Smooth muscle cell (in vitro differentiated cells): Measurements from ENCODE around the gene TRIM65. TPM values are rescaled to one million over a fixed set of nuclear protein-coding genes. Genes with fewer than 3 reads are reported as not detected.

Experiments
- DNase-seq: peaks from one replicate; lab custom pipeline; 2025; ENCODE audit not compliant: unreplicated experiment; lab: John Stamatoyannopoulos, UW
- H2AFZ ChIP-seq: fragments of 200-600 bp; sonication (generic); 2 replicates; pipeline ENCODE4 v1.6.0; 2016; ENCODE audit warnings: antibody characterized with exemption, low read depth, mild to moderate bottlenecking
- H3F3A ChIP-seq: fragments of 200-600 bp; sonication (generic); 2 replicates; pipeline ENCODE4 v1.6.0; 2017; ENCODE audit warnings: antibody characterized with exemption, low read depth
- H3K27ac ChIP-seq: fragments of 200-600 bp; sonication (generic); 2 replicates; pipeline ENCODE4 v1.5.1; 2016; ENCODE audit warnings: low read depth, mild to moderate bottlenecking
- H3K27me3 ChIP-seq: fragments of 200-600 bp; sonication (generic); 2 replicates; pipeline ENCODE4 v1.6.1; 2016; ENCODE audit warnings: low read depth, mild to moderate bottlenecking
- H3K36me3 ChIP-seq: fragments of 200-600 bp; sonication (generic); 2 replicates; pipeline ENCODE4 v1.5.1; 2016; ENCODE audit warnings: low read depth
- H3K4me1 ChIP-seq: fragments of 200-600 bp; sonication (generic); 2 replicates; pipeline ENCODE4 v1.5.1; 2016; ENCODE audit warnings: low read depth
- H3K4me2 ChIP-seq: fragments of 200-600 bp; sonication (generic); 2 replicates; pipeline ENCODE4 v1.6.0; 2016; ENCODE audit warnings: mild to moderate bottlenecking
- H3K4me3 ChIP-seq: fragments of 200-600 bp; sonication (generic); 2 replicates; pipeline ENCODE4 v1.5.1; 2016; ENCODE audit warnings: mild to moderate bottlenecking
- H3K79me2 ChIP-seq: fragments of 200-600 bp; sonication (generic); 2 replicates; pipeline ENCODE4 v1.6.0; 2016; ENCODE audit warnings: low read depth, mild to moderate bottlenecking
- H3K9ac ChIP-seq: fragments of 200-600 bp; sonication (generic); 2 replicates; pipeline ENCODE4 v1.6.0; 2016; ENCODE audit warnings: low read depth
- H3K9me3 ChIP-seq: fragments of 200-600 bp; sonication (generic); replicated peaks from 2 replicates; pipeline ENCODE4 v1.5.1; 2016; ENCODE audit warnings: low read depth
- H4K20me1 ChIP-seq: fragments of 200-600 bp; sonication (generic); 2 replicates; pipeline ENCODE4 v1.6.0; 2016; ENCODE audit warnings: low read depth
- CTCF ChIP-seq: fragments of 200-600 bp; sonication (generic); IDR thresholded peaks from 2 replicates; pipeline ENCODE4 v1.5.1; 2017; ENCODE audit warnings: borderline replicate concordance, mild to moderate bottlenecking, antibody characterized with exemption; ENCODE audit not compliant: insufficient read depth, poor library complexity, severe bottlenecking
- WGBS: methylation state at CpG from one replicate; pipeline ENCODE4 v1.1.7; 2016; ENCODE audit warnings: low lambda C conversion rate; 5-methylcytosine and 5-hydroxymethylcytosine counted together
- polyA plus RNA-seq: library from polyadenylated mRNA; unstranded; fragments of >200 nt; fragmentation: Nextera tagmentation; extraction: Ambion mirVana; gene quantifications from 2 replicates; pipeline ENCODE4 v1.2.1, GENCODE V29; 2016
- total RNA-seq: library from RNA; depleted of rRNA; stranded (reverse); fragments of >200 nt; gene quantifications from 2 replicates; pipeline ENCODE4 v1.2.3, GENCODE V29; 2014

Gene TRIM65
- total and polyA plus RNA-seq, 2 experiments from 2014 or later: 13.3 to 17.4 TPM

DNA sequence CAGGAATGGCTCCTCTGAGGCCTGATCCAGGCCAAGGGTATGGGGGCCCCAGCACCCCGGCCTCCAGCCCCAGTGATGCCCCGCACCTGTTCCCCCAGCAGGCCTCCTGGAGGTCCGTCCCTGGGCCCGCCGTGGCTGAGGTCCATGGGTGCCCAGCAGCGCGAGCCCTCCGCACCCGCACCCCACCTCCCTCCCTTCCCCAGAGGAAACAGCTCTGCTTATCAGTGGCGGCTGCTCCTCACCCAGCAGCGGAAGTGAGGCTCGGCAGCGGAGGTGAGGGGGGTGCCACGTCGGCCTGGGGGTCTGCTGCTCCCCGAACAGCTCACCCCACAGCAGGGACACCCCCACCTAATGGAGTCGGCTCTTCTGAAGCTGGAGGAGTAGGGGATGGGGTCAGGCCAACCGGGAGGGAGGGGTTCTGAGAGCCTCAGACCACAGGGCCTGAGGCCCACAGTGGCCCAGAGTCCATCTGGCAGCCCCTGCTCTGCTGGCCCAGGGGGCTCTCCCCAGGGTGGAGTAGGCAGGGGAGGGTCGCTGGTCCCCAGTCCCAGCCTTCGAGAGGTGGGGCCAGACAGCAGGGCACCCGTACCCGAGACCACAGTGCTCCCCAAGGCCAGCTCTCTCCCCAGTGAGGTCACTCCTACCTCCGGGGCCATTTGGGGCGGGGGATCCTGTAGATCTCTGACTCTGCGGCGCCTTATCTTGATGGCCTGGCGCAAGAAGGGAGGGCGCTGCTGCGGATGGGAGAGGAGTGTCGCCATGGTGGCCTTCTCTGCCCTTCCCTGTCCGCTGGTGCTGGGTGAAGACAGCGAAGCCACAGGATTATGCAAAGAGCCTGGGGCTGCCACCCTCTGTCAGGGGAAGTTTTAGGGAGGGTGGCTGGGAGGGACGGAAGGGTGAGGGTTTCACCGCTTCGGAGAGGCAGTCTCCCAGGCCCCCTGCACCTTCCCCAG is 52.9 kb downstream of the TRIM65 start, which contains the start of gene UNC13D:
Gene UNC13D (minus strand): TSS at position 828 of the 953 bp plus-strand sequence. CDS start 67 bp downstream, at position 761.
- Histone ChIP-seq H3K9me3 (no peaks in the 10 kb centered on the region), H3K79me2 (no peaks in the 10 kb centered on the region), H3K9ac (peak within 1 kb of the TSS; percentile 70), H2AFZ (no peak within 1 kb of the TSS), H3K27ac (peak within 1 kb of the TSS; percentile 88), H3K27me3 (no peaks in the 10 kb centered on the region), H3K4me1 (peaks cover 4% of the 10 kb centered on the region), H3K4me3 (no peak within 1 kb of the TSS), H4K20me1 (no peaks in the 10 kb centered on the region), H3K36me3 (no peaks in the 10 kb centered on the region), H3K4me2 (peak within 1 kb of the TSS; percentile 37), H3F3A (no peaks in the 10 kb centered on the region)
- no peak for DNase-seq
- 85% methylated on average over 31 of the region's 35 CpGs for WGBS
- no peak for TF ChIP-seq CTCF

DNA sequence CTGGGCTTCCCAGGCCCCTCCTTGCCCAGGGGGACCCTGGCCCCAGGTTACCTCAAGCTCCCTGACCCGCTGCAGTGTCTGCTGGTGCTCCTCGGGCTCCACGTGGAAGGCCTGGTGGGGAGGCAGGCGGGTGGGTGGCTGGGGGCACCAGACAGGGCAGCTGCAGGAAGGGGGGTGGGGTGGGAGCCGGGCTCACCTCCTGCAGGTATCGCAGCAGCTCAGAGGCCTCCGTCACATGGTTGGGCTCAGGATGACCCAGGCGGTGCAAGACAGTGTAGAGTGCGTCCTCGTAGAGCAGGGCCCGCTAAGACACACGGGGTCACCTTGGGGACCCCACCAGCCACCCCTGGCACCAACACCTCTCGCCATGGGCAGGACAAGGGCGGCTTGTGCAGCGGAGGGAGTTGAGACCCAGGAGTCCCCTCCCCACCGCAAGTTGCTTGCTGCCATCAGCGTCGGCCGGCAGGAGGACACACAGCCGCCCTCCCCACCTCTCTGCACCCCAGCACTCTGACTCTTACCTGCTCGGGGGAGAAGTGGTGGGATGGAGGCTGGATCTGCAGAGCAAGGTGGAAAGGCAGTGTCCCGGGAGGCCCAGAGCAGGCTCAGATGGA is 53.7 kb downstream of the TRIM65 start:
- H2AFZ ChIP-seq: no peak overlapping the region
- no peak for TF ChIP-seq CTCF
- H3K4me3 ChIP-seq: no peak overlapping the region
- peaks cover 4% of the 10 kb centered on the region for H3K4me1 ChIP-seq
- no peaks in the 10 kb centered on the region for H3K9me3 ChIP-seq
- no peaks in the 10 kb centered on the region for H3K36me3 ChIP-seq
- 90% methylated on average over 12 of the region's 22 CpGs for WGBS
- no peak overlapping the region for H3K9ac ChIP-seq
- H3K79me2 ChIP-seq: no peaks in the 10 kb centered on the region
- no peaks in the 10 kb centered on the region for H3K27me3 ChIP-seq
- no peaks in the 10 kb centered on the region for H4K20me1 ChIP-seq
- no peak overlapping the region for H3K4me2 ChIP-seq
- no peaks in the 10 kb centered on the region for H3F3A ChIP-seq
- H3K27ac ChIP-seq: no peak overlapping the region
- DNase-seq: no peak

DNA sequence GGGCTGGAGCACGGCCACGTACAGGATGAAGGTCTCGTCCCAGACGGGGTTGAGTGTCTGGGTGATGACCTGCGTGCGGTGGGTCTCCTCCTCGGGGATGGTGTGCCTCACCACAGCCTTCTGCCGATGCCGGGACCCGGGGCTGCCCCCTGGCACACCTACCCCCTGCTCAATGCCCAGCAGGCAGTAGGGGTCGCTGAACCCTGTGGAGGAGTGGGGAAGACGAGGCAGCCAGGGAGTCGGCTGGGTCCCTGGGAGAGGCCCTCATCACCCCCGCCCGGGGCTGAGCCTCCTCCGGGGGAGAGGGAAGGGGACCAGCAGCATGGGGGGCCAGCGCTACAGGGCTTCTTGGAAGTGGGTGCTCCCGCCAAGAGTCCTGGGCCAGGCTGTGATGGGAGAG is 54.3 kb downstream of the TRIM65 start:
- H3K9ac ChIP-seq: no peak overlapping the region
- H3K36me3 ChIP-seq: no peaks in the 10 kb centered on the region
- no peak for TF ChIP-seq CTCF
- peaks cover 4% of the 10 kb centered on the region for H3K4me1 ChIP-seq
- no peaks in the 10 kb centered on the region for H3K9me3 ChIP-seq
- WGBS: 91% methylated on average over 18 of the region's 18 CpGs
- H3K27ac ChIP-seq: no peak overlapping the region
- no peaks in the 10 kb centered on the region for H3K79me2 ChIP-seq
- H3K4me3 ChIP-seq: no peak overlapping the region
- H3K27me3 ChIP-seq: no peaks in the 10 kb centered on the region
- no peak overlapping the region for H3K4me2 ChIP-seq
- no peak for DNase-seq
- no peaks in the 10 kb centered on the region for H4K20me1 ChIP-seq
- no peaks in the 10 kb centered on the region for H3F3A ChIP-seq
- no peak overlapping the region for H2AFZ ChIP-seq
